ENCODE results near the gene TNS1. TPM values are rescaled to one million over a fixed set of nuclear protein-coding genes. Genes with fewer than 3 reads are reported as not detected.

TNS1 gene
- total and polyA plus RNA-seq, 9 of the 15 experiments (the other 6 are each of a cell fraction or from before 2014, with no cell fraction given), result 0.13 to 2.7 (median 0.77) TPM

- no peak for TF ChIP-seq GABPB2 (CRISPR knock-in tag; conservative IDR thresholded peaks at IDR 0.05)
These were observed 116.7 kb downstream of the TNS1 start (continued) for GRCh38 chr2:217886091-217886490.

- H3K4me3 ChIP-seq, result no peak overlapping the region
- no peaks in the 10 kb centered on the region for H3K36me3 ChIP-seq (ENCODE audit: control insufficient read depth, insufficient read depth, low read length)
- no peak for DNase-seq (ENCODE audit: extremely low read depth in 1 of 4, low spot score in 3 of 4)
- intact Hi-C loops (cut with micrococcal nuclease) (loop anchor here (5.0 kb wide), 2 partner anchors 83 to 102 kb away; no protein-coding TSS in a partner anchor), in situ Hi-C loops (cut with MboI) (loop anchor here (5.0 kb wide), 1 partner anchor 93 kb away; no protein-coding TSS in a partner anchor)
- H3K9me3 ChIP-seq (replicated peaks; ENCODE audit: control insufficient read depth, insufficient read depth, low read depth, low read length), result no peaks in the 10 kb centered on the region
- CTCF ChIA-PET (ENCODE audit: low intra/inter-chr PET ratio), result no interaction called here
- H2AFZ ChIP-seq (ENCODE audit: low read depth, low read length), result no peak overlapping the region
- POLR2A ChIA-PET, result interaction anchor here (0.6 to 1.0 kb wide), 2 partner anchors 15 to 103 kb away, joined by 3 to 4 read pairs; no protein-coding TSS in a partner anchor
- no peak for FAIRE-seq
- H3K27ac ChIP-seq (ENCODE audit: extremely low read depth, low read depth, low read length), result no peak overlapping the region
- H3K9ac ChIP-seq (ENCODE audit: insufficient read depth in 1 of 2, low read depth in 2 of 2, low read length in 2 of 2), result no peak overlapping the region
- no peak overlapping the region for H3K4me2 ChIP-seq (ENCODE audit: insufficient read depth, low read length)
- no peaks in the 10 kb centered on the region for H4K20me1 ChIP-seq (replicated peaks; ENCODE audit: control insufficient read depth, insufficient read depth, low read length)
- H3K27me3 ChIP-seq (ENCODE audit: control insufficient read depth in 2 of 2, insufficient read depth in 2 of 2, low read length in 2 of 2), result no peaks in the 10 kb centered on the region; a peak in 1 of 5 replicates
- no peak for TF ChIP-seq LARP7 (IDR thresholded peaks at IDR 0.05)
- WGBS (ENCODE audit: insufficient coverage, low coverage, missing lambda C conversion rate), result 0% methylated on average over 6 of the region's 8 CpGs
- no peaks in the 10 kb centered on the region for H3K9me1 ChIP-seq (ENCODE audit: control insufficient read depth, insufficient read depth, low read length)
- ATAC-seq, result no peak
- no TSS peak for BruUV-seq (replicated peaks)
- H3K79me2 ChIP-seq (ENCODE audit: control insufficient read depth, insufficient read depth, low read length), result no peaks in the 10 kb centered on the region
- peaks cover 3 to 9% of the 10 kb centered on the region in 2 experiments; a peak in 3 of 5 replicates for H3K4me1 ChIP-seq (replicated peaks in 1 of 2; ENCODE audit: control insufficient read depth in 2 of 2, insufficient read depth in 2 of 2, low read length in 2 of 2)
These were observed 117.8 kb downstream of the TNS1 start for GRCh38 chr2:217884985-217885384.

GRCh38 chr2:217880891-217881290 lies 121.9 kb downstream of the TNS1 start:
- Histone ChIP-seq H3K36me3 (ENCODE audit: control insufficient read depth, insufficient read depth, low read length) (no peaks in the 10 kb centered on the region), H2AFZ (ENCODE audit: low read depth, low read length) (peak overlapping the region; percentile 77; the same call in 1 of the 2 replicates), H3K9me1 (ENCODE audit: control insufficient read depth, insufficient read depth, low read length) (no peaks in the 10 kb centered on the region), H3K4me2 (ENCODE audit: insufficient read depth, low read length) (peak overlapping the region; percentile 18; the same call in 1 of the 2 replicates), H3K9me3 (replicated peaks; ENCODE audit: control insufficient read depth, insufficient read depth, low read depth, low read length) (no peaks in the 10 kb centered on the region), H3K79me2 (ENCODE audit: control insufficient read depth, insufficient read depth, low read length) (no peaks in the 10 kb centered on the region), H4K20me1 (replicated peaks; ENCODE audit: control insufficient read depth, insufficient read depth, low read length) (no peaks in the 10 kb centered on the region), H3K27me3 (ENCODE audit: control insufficient read depth in 2 of 2, insufficient read depth in 2 of 2, low read length in 2 of 2) (no peaks in the 10 kb centered on the region; a peak in 1 of 5 replicates), H3K4me1 (replicated peaks in 1 of 2; ENCODE audit: control insufficient read depth in 2 of 2, insufficient read depth in 2 of 2, low read length in 2 of 2) (peaks cover 0 to 3% of the 10 kb centered on the region in 2 experiments; a peak in 3 of 5 replicates), H3K27ac (ENCODE audit: extremely low read depth, low read depth, low read length) (no peak overlapping the region), H3K9ac (ENCODE audit: insufficient read depth in 1 of 2, low read depth in 2 of 2, low read length in 2 of 2) (no peak overlapping the region), H3K4me3 (no peak overlapping the region)
- FAIRE-seq, result no peak
- ATAC-seq, result no peak
- POLR2A ChIA-PET, result interaction anchor here (0.6 to 1.0 kb wide), 3 partner anchors 9 to 91 kb away, joined by 3 to 4 read pairs (median 4); no protein-coding TSS in a partner anchor
- BruUV-seq (replicated peaks), result no TSS peak
- WGBS (ENCODE audit: insufficient coverage, low coverage, missing lambda C conversion rate), result 5% methylated on average over 14 of the region's 14 CpGs
- no peak for DNase-seq (ENCODE audit: extremely low read depth in 1 of 4, low spot score in 3 of 4)
- intact Hi-C loops (cut with micrococcal nuclease) (loop anchor here (5.0 kb wide), 1 partner anchor 79 kb away; no protein-coding TSS in a partner anchor), in situ Hi-C loops (cut with MboI) (no loop called here)
- CTCF ChIA-PET (ENCODE audit: low intra/inter-chr PET ratio), result no interaction called here
- TF ChIP-seq ZNF75A (CRISPR knock-in tag; IDR thresholded peaks at IDR 0.05), result no peak
- no peak for TF ChIP-seq NFYB (IDR thresholded peaks at IDR 0.05; ENCODE audit: extremely low read depth, insufficient read length)

All from K562 (cell line).